EH (cell line): ENCODE data around the gene EFCAB11.
"Not testable (repeated sequence)": the region's sequence is repeated elsewhere in the genome, so short reads cannot be mapped to it uniquely, and the experiment has no call there.

Source experiments
- DNase-seq: peaks from one replicate; pipeline ENCODE4 v3.0.0-alpha.2; 2015; ENCODE audit warnings: low read depth

EFCAB11 gene

GRCh38 chr14:89911010-89911919 is 43.3 kb downstream of the EFCAB11 start:
- DNase-seq = peak; percentile 88

GRCh38 chr14:89910691-89911009 is 43.9 kb downstream of the EFCAB11 start:
- DNase-seq = no peak

GRCh38 chr14:89909586-89909985 is 44.9 kb downstream of the EFCAB11 start:
- no peak for DNase-seq

- DNase-seq = no peak
These were observed 45.6 kb downstream of the EFCAB11 start for GRCh38 chr14:89908712-89909450.

DNA sequence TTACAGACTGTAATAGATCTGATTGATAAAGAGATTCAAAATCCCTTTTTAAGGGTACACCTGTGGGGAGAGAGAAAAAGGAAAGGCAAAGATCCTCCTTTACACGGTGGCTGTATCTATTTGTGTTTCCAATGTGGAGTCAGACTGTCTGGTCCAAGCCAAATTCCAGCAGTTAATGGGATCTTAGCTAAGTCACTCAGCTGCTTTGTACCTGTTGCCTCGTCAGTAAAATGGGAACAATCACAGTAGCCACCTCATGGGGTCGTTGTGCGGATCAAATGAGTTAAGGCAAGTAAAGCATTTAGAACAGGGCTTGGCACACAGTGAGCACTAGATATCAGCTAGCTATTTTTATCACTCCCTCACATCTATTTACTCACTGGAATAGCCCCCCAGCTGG is 46.9 kb downstream of the EFCAB11 start:
- no peak for DNase-seq

GRCh38 chr14:89906000-89906399 is 48.5 kb downstream of the EFCAB11 start:
- no peak for DNase-seq

GRCh38 chr14:89903340-89903952 is 51.1 kb downstream of the EFCAB11 start:
- no peak for DNase-seq

GRCh38 chr14:89902881-89903280 is 51.6 kb downstream of the EFCAB11 start:
- DNase-seq = no peak

GRCh38 chr14:89900802-89901201 is 53.7 kb downstream of the EFCAB11 start:
- DNase-seq = peak; percentile 29

DNA sequence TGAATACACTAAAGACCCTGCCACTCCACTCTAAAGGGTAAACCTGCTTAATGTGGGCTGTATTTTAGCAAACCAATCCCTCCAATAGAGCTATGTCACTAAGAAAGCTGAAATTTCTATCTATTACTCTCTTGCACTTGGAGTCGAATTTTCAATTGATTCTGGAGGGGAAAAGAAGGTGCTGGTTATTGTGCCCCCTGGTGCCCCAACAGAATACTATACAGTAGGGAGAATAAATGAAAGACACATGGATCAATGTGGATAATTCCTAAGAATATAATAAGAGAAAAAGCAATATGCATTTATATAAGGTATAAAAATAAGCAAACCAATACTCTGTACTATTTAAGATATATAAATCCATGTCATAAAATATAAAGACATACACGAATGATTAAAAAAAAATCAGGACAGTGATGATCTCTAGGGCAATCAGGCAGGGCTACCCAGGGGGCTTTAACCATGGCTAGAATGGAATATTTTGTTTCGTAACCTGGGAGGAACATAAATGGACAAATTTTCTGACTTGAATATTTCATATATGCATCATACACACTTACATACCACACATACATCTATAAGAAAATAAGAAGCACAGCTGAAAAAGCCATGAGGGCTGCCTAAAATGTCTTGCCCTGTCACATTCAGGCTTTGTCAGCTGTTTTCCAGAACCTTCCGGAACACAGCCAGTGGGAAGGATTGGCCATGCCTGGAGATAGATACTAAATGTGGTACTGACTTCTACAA is 54.4 kb downstream of the EFCAB11 start:
- DNase-seq = peak; percentile 52

DNA sequence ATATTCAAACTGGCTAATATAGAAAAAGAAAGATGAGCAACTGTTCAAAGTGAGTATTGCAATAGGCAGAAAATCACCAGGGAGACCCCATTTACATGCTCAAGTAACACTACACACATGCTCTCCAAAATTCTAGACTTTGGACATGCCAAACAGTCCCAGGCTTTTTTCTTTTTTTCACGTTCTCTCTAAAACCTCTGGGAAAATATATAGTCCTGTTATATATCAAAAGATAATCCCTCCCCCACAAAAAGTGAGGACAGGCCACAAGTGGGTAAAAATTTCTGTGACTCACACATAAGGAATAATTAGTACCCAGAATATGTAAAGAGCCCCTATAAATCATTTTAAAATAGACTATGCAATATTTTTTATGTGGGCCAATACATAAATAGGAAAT is 55.2 kb downstream of the EFCAB11 start:
- peak; percentile 17 for DNase-seq

DNA sequence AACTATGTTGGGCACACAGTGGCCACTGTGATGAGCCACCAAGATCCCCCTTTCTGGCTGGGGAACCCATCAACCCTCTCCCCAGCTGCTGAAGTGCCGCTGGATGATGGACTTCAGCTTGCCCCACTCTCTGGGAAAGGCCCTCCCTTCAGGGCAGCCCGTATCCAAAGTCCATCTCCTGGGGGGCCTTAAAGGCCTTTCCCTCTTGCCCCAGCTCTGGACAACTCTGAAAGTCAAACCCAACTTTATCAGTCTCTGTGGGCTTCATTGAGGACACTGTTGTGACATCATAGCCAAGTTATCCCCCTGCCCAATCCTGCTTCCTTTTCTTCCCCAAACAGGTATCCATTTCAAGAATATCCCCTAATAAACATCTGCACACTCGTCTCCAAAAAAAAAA is 61.1 kb downstream of the EFCAB11 start:
- DNase-seq = not testable (repeated sequence)

GRCh38 chr14:89892953-89893352 is 61.6 kb downstream of the EFCAB11 start:
- no peak for DNase-seq

DNA sequence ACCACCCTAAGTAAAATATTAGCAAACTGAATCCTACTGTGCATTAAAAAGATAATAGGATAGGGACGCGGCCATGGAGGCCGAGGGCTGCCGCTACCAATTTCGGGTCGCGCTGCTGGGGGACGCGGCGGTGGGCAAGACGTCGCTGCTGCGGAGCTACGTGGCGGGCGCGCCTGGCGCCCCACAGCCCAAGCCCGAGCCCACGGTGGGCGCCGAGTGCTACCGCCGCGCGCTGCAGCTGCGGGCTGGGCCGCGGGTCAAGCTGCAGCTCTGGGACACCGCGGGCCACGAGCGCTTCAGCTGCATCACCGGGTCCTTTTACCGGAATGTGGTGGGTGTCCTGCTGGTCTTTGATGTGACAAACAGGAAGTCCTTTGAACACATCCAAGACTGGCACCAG is 62.8 kb downstream of the EFCAB11 start:
- not testable (repeated sequence) for DNase-seq

GRCh38 chr14:89891055-89891454 is 63.5 kb downstream of the EFCAB11 start:
- DNase-seq = no peak

DNA sequence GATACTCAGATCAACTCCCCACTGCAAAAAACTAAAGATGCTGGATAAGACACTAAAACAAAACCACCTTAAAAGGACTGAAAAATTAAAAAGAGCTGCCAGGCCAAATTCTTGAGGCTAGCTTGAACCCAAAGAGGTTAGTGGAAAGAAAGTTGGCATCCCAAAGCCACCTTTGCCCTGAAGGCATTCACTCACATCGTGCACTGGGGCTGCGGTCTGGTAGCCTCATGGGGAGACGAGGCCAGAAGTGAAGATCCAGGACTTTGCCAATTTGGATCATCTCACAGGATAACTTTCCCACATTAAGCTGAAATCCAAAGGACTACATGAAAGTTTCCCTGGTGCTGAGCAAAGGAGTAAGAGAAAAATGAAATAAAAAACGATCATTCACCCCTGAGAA is 63.9 kb downstream of the EFCAB11 start:
- DNase-seq = no peak

GRCh38 chr14:89889626-89890025 is 64.9 kb downstream of the EFCAB11 start:
- DNase-seq = no peak

- DNase-seq = no peak
These were observed 69.8 kb downstream of the EFCAB11 start for GRCh38 chr14:89884761-89885160.

DNA sequence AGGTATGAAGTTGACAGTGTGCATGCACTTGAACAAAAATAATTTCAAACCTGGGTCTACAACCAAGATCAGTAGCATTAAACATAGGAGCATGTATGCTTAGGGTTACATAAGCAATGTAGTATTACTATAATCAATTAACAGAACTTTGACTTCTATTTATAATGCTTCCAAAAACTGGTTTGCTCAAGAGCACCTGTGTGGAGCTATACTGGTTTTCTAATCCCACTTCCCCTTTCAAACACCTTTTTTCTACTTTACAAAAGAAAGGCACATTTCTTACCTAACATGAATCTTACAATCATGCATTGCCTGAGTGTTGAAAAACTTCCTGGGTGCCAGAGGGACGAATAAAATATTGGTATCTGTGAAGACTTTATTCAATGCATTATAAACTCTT is 72.7 kb downstream of the EFCAB11 start:
- DNase-seq = no peak

GRCh38 chr14:89874091-89874490 is 80.4 kb downstream of the EFCAB11 start:
- DNase-seq = not testable (repeated sequence)

DNA sequence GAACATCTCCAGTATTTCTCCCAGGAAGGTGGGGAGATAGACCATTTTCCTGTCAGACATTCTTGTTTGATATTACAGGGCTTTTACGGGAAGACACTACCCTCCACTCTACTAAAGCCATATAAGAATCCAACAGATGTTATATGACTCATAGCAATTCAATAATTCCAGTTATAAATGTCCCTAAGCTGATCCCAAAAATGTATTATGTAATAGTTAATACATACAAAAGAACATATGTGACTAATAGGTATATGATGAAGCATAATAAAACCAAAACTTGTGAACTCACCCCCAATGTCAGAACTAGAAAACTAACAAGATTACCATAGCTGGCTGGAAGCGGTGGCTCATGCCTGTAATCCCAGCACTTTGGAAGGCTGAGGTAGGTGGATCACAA is 84.2 kb downstream of the EFCAB11 start:
- no peak for DNase-seq

DNA sequence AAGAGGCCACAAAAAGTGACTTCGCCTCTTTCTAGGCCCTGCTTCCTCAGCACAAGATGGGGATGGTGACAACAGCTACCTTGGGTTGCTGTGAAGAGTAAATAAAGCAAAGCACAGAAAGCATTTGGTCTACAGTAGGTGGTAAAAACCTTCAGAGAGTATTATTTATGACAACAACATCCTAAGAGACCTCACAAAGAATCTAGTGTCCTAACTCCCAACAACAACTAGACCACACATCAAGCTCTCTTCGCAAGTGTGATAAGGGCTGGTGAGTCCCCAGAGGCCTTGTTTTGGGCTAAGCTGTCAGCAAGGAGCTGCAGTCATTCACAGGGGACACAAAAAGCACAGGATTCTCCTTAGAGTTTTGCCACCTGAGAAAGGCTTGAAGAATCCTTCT is 84.9 kb downstream of the EFCAB11 start:
- DNase-seq = no peak
